LoVo (cell line): ENCODE measurements around the gene SCARB1.

Experiments used
- DNase-seq: peaks from one replicate; pipeline ENCODE4 v3.0.0-alpha.2; 2016; ENCODE audit warnings: low spot score

The SCARB1 gene

DNA sequence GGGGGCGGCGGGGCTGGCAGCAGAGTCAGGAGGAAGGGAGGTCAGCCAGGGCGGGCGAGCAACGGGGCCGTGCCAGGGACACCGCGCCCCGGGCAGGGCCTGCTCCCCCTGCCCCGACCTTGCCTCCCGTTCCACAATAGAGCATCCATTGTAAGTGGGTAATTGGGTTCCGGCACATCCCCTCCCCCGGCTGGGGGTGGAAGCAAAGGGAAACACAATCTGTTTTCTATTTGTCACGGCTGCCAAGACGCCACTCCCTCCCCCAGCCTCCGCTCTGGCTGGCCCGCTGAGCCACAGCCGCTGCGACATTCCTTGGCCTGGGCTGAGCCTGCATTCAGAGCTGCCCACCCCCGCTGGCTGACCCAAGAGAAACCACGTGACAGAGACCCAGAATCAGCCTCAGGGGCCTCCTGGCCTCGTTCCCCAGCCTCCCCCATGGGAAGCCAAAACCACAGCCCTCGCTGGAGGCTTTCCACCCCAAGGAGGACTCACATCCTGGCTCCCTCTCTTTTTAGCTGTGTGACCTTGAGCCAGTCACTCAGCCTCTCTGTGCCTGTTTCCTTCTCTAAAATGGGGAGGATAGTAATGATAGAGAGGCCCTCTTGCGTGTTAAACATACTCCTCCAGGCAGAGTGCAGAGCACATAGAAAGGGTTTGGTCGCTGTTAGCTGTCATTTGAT is 117.6 kb downstream of the SCARB1 start:
- DNase-seq: peak; percentile 89

DNA sequence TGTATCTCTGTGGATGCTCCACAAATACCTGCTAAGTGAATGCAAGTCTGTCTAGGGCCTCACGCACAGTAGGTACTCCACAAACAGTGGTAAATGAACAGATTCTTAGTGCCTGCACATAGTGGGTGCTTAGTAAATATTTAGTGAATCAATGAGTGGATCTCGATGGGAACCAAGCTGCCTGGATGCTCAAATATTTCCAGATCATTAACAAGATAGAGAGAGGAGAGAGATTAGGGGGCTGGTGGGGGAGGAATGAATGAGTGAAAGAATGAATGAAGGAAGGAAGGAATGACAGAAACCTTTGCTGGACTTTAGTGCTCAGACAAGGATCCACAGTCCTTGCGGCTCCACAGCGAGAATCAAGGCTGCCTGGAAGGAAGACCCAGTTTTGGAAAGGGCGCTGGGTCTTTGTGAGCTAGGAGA is 118.2 kb downstream of the SCARB1 start:
- DNase-seq: no peak

DNA sequence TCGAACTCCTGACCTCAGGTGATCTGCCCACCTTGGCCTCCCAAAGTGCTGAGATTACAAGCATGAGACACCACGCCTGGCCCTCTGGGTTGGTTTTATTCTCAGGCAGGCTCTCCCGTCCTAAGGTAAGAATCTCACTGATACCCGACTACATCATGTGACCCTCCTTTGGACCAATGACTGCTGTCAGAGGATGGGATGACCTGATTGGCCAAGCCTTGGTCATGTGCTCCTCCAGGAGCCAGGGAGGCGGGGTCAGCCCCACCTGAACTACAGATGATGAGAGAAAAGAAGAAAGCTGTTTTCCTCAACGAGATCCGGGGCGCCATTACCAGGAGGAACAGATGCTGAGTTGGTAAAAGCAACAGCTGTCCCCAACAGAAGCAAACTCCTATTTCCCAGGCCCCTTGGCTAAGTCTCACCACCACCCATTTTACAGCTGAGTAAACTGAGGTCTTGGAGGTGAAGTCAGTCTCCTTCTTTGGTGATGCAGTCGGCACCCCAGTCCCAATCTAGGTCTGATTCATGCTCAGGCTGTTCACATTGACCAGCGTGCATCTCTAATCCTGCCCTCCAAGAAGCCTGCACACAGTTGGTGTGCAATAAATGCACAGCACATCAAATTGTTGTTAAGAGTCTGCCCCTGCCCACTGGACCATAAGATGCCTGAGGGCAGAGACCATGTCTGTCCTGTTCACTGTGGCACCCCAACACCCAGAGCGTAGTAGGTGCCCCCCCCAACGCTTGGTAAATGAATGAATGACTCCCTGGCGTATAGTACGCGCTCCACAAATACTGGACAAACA is 118.8 kb downstream of the SCARB1 start:
- DNase-seq: no peak

DNA sequence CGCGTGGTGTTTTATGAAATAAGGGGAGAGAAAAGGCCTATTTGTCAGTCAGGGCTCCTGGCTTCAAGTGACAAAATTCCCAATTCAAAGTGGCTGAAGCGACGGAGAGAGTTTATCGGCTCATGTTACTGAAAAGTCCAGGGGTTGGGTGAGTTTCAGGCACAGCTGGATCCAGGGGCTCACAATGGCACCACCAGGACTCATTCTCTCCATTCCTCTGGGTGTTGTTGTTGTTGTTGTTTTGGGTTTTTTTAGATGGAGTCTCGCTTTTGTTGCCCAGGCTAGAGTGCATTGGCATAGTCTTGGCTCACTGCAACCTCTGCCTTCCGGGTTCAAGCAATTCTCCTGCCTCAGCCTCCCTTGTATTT is 119.4 kb downstream of the SCARB1 start:
- no peak for DNase-seq

DNA sequence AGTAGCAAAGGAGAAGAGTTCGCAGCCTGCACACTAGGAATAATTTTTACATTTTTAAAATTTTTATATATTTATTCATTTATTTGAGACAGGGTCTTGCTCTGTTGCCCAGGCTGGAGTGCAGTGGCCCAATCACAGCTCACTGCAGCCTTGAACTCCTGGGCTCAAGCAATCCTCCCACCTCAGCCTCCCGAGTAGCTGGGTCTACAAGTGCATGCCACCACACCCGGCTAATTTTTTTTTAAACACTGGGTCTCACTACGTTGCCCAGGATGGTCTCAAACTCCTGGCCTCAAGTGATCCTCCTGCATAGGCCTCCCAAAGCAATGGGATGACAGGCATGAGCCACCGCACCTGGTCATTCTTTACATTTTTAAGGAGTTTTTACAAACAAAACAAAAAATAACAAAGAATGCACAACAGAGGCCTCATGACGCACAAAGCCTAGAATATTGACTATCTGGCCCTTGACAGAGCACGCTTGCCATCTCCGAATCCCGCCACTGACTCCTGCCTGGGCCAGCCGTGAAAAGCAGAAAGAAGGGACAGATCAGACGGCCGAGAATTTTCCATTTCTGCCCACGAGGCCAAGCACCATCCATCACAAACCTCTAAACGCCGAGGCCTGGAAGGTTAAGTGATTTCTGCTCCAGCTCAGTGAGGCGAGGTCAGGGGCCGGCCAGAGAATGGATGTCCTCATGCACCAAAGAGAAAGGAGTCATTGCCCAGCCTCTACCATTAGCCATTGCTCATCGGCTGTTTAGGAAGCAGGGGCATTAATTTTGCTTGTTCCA is 120.0 kb downstream of the SCARB1 start:
- DNase-seq: no peak

DNA sequence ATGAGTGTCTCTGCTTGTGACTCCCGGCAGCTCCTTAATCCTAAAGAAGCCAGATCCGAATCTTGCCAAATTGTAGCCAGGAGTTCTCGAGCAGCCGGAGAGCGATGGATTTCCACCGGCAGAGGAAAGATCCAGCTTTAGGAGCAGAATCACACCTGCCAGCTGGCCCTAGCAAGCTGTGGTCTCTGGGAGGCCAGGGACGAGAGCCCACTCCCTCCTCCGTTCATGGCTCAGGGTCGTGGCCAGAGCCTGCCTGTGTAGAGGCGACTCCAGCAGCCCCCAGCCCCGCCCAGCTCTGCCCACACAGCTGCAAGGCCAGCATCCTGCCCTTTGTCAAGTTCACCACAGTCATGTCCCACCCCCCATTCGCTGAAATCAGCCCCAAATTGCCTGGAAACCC is 121.0 kb downstream of the SCARB1 start:
- DNase-seq: no peak

DNA sequence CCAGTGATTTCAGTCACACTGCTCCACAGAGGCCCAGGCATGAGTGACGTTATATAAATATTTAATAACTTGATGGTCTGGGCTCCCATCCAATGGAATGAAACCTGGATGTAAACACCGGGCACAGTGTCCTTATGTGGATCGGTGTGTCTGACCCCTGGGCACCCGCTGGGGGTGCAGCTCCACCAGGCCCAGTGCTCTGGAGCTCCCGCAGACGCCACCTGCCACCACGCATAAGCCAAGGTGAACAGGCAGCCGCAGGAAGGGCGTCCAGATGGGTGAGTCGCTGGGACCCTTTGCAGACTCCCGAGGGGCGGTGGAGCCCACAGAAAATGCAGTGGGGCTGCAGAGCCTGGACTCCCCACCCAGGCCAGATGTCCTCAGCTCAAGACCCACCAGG is 121.6 kb downstream of the SCARB1 start:
- no peak for DNase-seq

DNA sequence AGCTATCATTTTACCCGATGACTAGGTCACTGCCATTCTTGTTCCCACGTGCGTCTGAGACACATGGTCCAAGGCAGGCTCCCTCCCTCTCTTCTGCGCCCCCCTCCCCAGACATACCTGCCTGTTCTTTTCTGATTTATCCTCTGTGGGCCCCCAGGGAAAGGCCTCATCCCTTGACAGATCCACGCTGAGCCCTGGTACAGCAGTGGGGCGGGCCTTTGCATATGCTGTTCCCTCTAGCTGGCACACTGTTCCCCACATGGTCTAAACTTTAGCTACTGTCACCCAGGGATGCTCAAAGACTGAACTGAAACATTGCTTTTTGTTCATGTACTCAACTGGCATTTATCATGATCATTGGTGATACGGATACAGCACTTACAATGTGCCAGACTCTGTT is 122.5 kb downstream of the SCARB1 start:
- DNase-seq: no peak

DNA sequence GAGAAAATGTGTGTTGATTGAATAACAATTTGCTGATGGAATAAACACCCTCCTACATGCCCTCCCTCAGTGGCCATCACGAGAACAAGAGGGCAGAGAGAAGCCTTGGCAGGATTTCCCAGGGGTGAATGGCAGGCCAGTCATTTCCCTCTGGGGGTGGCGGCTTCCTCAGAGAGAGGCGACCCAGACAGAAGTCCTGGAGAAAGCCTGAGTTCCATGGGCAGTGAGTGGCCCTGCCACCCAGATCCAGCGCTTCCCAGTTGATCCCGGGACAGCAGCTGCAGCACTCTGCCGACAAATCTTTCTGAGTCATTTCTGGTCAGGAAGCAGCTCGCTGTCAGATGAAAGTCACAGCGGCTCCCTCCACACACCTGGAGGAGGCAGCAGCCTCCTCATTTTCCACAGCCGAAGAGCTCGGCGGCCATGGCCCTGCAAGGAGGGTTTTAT is 123.0 kb downstream of the SCARB1 start:
- no peak for DNase-seq

DNA sequence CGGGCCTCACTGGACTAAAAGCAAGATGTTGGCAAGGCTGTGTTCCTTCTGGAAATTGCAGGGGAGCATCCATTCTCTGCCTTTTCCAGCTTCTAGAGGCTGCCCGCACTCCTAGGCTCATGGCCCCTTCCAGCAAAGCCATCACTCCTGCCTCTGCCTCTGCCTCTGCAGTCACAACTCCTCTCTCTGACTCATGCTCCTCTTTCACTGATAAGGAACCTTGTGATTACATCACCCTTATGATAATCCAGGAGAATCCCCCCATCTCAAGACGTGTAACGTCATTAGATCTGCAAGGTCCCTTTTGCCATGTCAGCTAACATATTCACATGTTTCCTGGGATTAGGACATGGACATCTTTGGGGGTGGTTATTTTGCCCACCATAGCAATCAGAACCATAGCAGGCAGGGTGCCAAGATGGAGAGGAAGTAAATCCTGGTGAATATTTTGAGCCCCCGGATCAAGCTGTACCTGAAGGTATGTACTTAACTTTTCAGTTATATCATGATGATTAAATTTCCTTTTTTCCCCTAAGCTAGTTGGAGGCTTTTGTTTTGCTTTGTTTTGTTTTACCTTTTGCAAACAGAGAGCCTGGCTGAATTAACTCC is 123.6 kb downstream of the SCARB1 start:
- DNase-seq: no peak

DNA sequence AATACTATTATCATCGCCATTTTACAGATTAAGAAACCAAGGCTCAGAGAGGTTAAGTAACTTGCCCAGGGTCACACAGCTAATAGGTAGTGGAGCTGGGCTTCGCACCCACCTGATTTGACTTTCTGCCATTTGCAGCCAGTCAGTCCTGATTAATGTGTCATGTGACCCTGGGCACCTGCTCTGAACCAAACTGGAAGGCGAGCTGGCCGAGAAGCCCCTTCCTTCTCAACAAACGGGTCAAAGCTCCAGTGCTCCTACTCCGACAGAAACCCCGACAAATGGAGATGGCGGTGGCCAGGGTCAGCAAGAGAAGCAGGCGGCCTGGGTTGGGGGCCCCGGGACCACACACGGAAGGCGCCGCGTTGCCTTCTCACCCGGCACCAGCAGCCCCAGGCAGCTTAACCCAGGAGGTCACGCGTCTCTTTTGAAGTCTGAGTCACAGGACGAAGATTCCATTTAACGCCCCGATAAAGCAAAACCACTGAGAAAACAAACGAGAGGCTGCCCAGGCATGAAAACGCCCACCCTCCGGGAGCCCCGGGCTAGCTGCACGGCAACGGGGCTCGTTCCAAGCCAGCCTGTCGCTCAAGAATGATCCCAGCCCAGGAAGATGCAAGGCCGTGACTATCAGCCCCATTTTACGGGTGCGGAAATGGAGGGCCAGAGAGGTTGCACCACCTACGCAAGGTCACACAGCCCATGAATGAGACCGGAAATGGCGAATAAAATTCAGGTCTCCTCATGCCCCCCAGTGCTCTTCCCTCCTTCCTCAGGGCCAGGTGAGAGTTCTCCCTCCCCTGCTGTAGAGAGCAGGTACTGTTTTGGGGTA is 124.8 kb downstream of the SCARB1 start:
- DNase-seq: no peak

DNA sequence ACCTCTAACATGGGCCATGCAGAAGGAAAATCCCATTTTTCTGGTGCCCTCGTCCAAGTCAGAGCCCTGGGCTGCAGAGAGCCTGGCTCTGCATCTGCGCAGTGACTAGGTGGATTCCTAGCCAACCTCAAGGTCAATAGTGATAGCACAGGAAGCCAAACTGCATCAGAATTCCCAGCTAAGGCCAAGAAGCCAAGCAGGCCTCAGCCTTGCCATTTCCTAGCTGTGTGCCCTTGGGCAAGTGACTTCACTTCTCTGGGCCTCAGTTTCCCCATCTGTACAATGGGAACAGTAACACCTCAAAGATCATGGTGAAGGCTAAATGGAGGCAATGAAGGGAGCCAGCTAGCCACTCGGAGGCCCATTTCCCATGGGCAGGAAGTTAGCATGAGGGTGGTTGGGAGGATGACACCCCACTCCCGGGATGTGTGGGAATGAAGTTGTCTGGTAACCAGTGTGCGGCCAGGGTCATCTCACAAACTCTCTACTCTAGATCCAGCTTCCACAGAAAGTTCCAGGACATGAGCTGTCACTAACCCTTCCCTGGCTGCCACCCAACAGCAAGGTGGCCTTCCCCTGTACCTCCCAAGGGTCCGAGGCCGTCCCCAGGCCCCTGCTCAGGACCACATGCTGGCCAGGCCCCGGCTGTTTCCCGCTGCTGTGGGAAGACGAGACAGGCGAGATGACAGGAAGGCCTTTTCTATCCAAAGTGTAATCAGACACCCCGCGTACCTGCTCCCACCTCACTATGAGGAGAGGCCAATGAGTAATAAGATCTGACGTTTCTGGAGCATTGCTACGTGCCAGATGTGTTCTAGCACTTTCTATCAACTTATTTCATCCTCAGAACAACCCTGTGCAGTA is 125.7 kb downstream of the SCARB1 start:
- no peak for DNase-seq

DNA sequence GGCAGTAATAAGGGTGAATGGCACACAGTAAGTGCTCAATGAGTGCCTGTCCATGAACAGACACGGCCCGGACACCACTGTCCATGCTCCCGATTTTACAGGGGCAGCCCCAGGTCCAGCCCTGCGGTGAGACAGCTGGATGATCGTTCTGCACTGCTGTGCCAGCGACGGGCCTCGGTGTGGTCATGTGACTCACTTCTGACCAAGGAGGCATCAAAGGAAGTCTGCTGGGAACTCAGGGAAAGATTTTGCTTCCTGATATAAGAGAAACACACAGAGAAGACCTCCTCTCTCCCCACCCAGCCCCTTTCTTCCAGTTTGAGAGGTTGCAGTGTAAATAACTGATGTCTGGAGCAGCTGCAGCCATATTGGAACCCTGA is 126.6 kb downstream of the SCARB1 start:
- no peak for DNase-seq

DNA sequence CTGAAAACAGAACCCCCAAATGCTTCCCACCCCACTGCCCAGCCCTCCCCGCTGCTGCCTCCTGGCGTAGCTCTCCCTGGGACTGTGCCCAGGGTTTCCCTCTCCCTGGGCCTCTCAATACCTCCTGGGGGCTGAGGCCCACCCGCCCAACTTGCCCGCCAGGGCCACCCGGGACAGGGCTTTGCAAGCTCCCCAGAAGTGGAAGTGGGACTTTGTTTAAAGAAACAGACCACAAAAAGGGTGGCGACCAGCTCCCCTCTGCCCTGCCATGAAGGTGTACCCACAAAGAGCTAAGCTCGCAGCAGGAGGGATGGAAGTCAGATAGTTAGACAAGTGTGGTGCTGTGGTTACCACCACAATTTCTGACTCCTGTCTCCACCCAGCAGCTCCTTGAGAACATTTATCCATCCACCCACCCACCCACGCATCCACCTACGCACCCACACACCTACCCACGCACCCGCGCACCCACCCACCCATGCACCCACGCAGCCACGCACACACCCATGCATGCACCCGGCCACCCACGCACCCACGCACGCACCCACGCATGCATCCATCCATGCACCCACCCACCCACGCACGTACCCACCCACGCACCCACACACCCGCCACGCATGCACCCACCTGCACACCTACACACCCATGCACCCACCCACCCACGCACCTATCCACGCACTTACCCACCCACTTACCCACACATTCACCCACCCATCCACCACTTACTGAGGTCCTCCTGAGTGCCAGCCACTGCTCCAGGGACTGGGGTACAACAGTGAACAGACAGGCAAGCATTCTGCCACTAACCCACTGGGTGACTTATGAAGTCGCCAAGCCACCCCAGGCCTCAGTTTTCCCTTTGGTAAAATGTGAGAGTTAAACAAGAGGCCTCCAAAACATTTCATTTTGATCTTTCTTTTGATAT is 127.3 kb downstream of the SCARB1 start:
- DNase-seq: no peak

DNA sequence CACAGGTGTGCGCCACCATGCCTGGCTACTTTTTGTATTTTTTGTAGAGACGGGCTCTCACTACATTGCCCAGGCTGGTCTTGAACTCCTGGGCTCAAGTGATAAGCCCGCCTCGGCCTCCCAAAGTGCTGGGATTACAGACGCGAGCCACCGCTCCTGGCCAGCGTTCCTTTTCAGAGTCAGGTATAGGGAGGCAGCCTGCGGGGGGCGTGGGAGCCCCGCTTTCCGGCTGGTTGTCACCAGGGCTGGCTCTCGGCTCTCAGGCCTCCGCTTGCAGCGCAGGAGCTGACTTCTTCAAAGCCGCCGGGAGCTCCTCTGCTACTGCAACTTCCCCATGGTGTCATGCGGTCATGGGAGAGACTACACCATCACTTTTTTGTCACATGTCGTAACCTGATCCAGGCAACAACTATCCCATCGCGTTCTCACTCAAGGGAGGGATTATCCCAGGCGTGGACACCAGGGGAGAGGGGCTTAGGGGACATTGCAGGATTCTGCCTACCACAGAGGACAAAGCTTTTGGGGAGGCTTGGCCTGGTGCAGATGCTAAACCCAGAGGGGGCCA is 129.4 kb downstream of the SCARB1 start:
- DNase-seq: no peak

DNA sequence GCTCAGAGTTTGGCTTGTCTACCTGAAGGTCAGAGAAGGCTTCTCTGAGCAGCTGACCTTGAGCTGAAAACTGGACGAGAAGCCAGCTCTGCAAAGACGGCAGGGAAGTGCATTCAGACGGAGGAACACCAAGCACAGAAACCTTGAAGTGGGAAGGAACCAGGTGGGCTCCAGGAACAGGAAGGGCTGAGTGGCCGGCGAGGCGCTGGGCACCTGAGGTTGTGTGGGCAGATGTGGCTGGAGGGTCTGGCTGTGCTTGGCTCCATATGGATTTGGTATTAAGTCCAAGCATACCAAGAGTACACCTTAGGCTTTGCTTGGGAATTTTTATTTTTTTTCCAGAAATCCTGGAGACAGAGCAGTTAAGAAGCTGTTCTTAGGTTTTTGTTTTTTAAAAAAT is 130.6 kb downstream of the SCARB1 start:
- DNase-seq: no peak

DNA sequence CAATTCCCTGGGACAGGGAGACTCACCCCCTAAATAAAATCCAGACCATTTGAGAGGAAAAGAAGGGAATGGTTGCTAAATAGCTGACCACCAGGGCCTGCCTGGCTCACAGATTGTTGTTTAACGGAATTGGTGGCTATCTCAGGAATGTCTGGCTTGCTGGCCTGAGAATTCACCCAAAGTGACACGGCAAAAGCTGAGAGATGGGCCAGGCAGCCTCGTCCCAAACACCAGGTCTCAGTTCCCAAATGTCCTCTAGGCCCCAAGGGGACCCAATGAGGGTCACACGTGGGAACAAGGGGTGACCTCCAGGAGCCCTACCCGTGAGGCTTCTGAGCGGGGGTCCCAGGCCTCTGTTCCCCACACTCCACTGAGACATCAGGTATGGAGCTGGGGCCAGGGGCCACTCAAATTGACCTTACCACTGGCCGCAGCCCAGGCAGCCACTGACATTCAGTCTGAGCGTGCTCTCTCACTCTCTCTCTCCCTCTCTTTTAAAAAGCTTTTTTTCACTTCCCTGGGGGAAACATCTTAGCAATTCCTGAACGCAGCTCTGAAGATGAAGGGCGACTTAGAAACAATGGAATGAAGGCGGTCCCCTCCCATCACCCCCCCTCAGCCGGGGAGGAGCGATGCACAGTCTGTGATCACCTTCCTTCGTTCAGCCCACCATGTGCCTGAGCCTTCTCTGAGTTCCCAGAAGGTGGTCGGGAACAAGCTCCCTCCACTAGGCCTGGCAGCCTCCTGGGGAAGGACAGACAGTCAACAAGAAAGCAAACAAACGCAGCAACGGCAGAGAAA is 131.2 kb downstream of the SCARB1 start:
- no peak for DNase-seq

DNA sequence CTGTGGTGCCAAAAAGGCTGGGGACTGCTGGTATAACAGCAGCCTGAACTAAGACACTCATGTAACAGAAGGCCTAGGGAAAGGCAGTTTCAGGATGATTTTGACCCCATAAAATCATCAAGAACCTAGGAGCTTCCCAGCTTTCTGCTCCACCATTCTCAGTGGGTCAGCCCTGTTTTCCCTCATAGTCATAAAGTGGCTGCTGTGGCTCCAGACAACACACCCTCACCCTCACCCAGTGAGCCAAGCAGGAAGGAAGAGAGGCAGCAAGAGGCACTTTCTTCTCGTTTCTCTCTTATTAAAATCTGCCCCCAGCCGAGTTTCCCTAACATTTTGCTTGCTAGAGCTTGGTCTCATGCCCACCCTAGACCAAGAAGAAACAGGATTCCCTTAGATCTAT is 131.8 kb downstream of the SCARB1 start:
- no peak for DNase-seq
